K562 (cell line): ENCODE data around the gene SKAP1. TPM values are rescaled to one million over a fixed set of nuclear protein-coding genes. Genes with fewer than 3 reads are reported as not detected.

Experiments
- BRD4 ChIP-seq: fragments of 200-600 bp; sonication (generic); IDR thresholded peaks from 2 replicates; pipeline ENCODE4 v1.6.1; 2017; ENCODE audit warnings: inconsistent platforms
- EP400 ChIP-seq: fragments of 450-650 bp; IDR thresholded peaks from 2 replicates; pipeline ENCODE4 v1.6.1; 2017; ENCODE audit warnings: antibody characterized with exemption, mild to moderate bottlenecking, moderate library complexity
- FIP1L1 ChIP-seq: fragments of 200-400 bp; formaldehyde crosslinking; IDR thresholded peaks from 2 replicates; pipeline ENCODE4 v1.6.1; 2018; ENCODE audit warnings: mild to moderate bottlenecking, low read depth, low read length; ENCODE audit not compliant: poor library complexity, severe bottlenecking
- L3MBTL2 ChIP-seq: fragments of 450-650 bp; IDR thresholded peaks from 2 replicates; pipeline ENCODE4 v1.6.1; 2016; ENCODE audit warnings: mild to moderate bottlenecking, moderate library complexity
- NEUROD1 ChIP-seq: fragments of 150-350 bp; IDR thresholded peaks from 2 replicates; pipeline ENCODE4 v1.6.1; 2014; ENCODE audit warnings: borderline replicate concordance, low read length, low read depth; ENCODE audit not compliant: partially characterized antibody
- NRF1 ChIP-seq, 2 experiments: fragments of 450-650 bp; IDR thresholded peaks in 1 of 2; conservative IDR thresholded peaks in 1 of 2; 2 replicates each; pipeline ENCODE4 v1.6.1; 2014; ENCODE audit warnings: mild to moderate bottlenecking in 2 of 2
- RB1 ChIP-seq: fragments of 450-650 bp; IDR thresholded peaks from 2 replicates; pipeline ENCODE4 v1.6.1; 2017; ENCODE audit warnings: low read depth, mild to moderate bottlenecking
- RBFOX2 ChIP-seq: fragments of 200-400 bp; formaldehyde crosslinking; IDR thresholded peaks from 2 replicates; pipeline ENCODE4 v1.6.1; 2017; ENCODE audit warnings: low read depth, mild to moderate bottlenecking, low read length, moderate library complexity
- RNF2 ChIP-seq: sonication (generic); IDR thresholded peaks from 2 replicates; pipeline ENCODE4 v1.6.1; 2016
- SIN3B ChIP-seq: fragments of 450-650 bp; IDR thresholded peaks from 2 replicates; pipeline ENCODE4 v1.6.1; 2017; ENCODE audit warnings: low read depth, mild to moderate bottlenecking, moderate library complexity
- SMARCA4 ChIP-seq: fragments of 450-650 bp; IDR thresholded peaks from 2 replicates; pipeline ENCODE4 v1.6.1; 2016
- SREBF1 ChIP-seq: fragments of 150-350 bp; IDR thresholded peaks from 2 replicates; pipeline ENCODE4 v1.6.1; 2014; ENCODE audit warnings: antibody characterized with exemption, low read depth, low read length, borderline replicate concordance
- SRSF7 ChIP-seq: fragments of 200-400 bp; formaldehyde crosslinking; optimal IDR thresholded peaks from 2 replicates; pipeline ENCODE3; 2017; ENCODE audit warnings: mild to moderate bottlenecking, low read depth, low read length
- SUPT5H ChIP-seq: fragments of 450-650 bp; IDR thresholded peaks from 2 replicates; pipeline ENCODE4 v1.6.1; 2016
- TCF7 ChIP-seq: sonication (generic); IDR thresholded peaks from 2 replicates; pipeline ENCODE4 v1.6.1; 2016; ENCODE audit warnings: antibody characterized with exemption, borderline replicate concordance
- YBX1 ChIP-seq: fragments of 450-650 bp; IDR thresholded peaks from 2 replicates; pipeline ENCODE4 v1.7.1; 2016; ENCODE audit warnings: mild to moderate bottlenecking
- ZNF583 ChIP-seq: fragments of 250-450 bp; sonication (Bioruptor Pico); IDR thresholded peaks from 2 replicates; pipeline ENCODE4 v1.4.0; 2020
- polyA plus RNA-seq, 8 experiments: library from polyadenylated mRNA; depleted of rRNA in 4 of 8; stranded (reverse) in 5 of 8; unstranded in 3 of 8; fragments of >200 nt; fragmentation: Nextera tagmentation in 2 of 8; fragmentation: Illumina TruSeq in 1 of 8; extraction: Ambion mirVana in 2 of 8; extraction: Trizol in 1 of 8; gene quantifications; 2 replicates each; pipeline versions ENCODE4 v1.2.1 to v1.2.3, GENCODE V29; 2011 to 2014; ENCODE audit warnings: inconsistent platforms in 1 of 8, missing spikeins in 1 of 8
- total RNA-seq, 7 experiments: library from RNA; depleted of rRNA in 6 of 7; stranded (reverse); fragments of >200 nt in 6 of 7; fragmentation: Illumina TruSeq in 2 of 7; extraction: Trizol in 2 of 7; gene quantifications; 2 replicates each; pipeline versions ENCODE4 v1.2.1 to v1.2.3, GENCODE V29; 2011 to 2021; ENCODE audit warnings: low replicate concordance in 1 of 7
- TF ChIP-seq, protein P1 (sequence below): sonication (generic); formaldehyde crosslinking; IDR thresholded peaks from 2 replicates; pipeline ENCODE4 v1.9.0; 2022; ENCODE audit warnings: mild to moderate bottlenecking, missing genetic modification reagents
- TF ChIP-seq, protein P2 (sequence below): sonication (generic); formaldehyde crosslinking; IDR thresholded peaks from 2 replicates; pipeline ENCODE4 v1.8.1; 2023; ENCODE audit warnings: missing genetic modification reagents, mild to moderate bottlenecking, borderline replicate concordance
- TF ChIP-seq, protein P3 (sequence below): IDR thresholded peaks from 2 replicates; pipeline ENCODE4 v1.6.1; 2016; ENCODE audit warnings: missing genetic modification characterization, missing compliant biosample characterization
- TF ChIP-seq, protein P4 (sequence below): fragments of 450-650 bp; IDR thresholded peaks from 2 replicates; pipeline ENCODE4 v1.6.1; 2016
- TF ChIP-seq, protein P5 (sequence below): fragments of 250-450 bp; sonication (Bioruptor Pico); IDR thresholded peaks from 2 replicates; pipeline ENCODE4 v1.9.0; 2021; ENCODE audit warnings: mild to moderate bottlenecking

The SKAP1 gene
- total and polyA plus RNA-seq, 9 of the 15 experiments (the other 6 are each of a cell fraction or from before 2014, with no cell fraction given) = 0.06 to 0.80 (median 0.10) TPM; not detected in 4

DNA sequence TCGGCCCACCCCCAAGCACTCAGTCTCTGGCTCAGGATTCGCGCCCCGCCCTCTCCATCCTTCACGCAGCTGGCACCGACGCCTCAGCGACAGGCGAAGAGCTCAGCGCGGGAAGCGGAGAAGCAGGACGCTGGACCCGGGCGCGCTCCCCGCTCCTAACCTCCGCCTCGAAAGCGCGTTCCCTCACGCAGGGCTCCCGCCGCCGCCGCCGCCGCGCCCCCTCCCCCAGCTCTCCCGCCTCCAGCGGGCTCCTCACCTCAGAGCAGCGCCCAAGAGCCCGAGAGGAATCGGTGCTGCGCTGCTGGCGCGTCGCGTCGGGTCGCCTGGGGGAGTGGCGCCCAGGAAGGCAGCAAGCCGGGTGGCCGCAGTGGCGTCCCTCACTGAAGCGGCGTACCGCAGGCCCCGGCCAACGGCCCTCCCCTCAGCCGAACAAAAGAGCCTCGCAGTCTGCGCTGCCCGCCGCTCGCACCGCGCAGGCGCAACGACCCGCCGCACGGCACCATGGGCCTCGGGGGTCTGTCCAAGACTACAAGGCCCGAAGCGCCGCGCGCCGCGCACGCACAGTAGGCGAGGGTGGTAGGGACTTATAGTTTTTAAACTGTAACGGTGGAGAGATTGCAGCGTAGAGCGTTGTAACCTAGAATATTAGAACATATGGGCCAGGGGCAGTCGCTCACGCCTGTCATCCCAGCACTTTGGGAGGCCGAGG, 328.8 kb downstream of the SKAP1 start, which contains the start of gene CBX1 (continued):
- TF ChIP-seq, protein P1, sequence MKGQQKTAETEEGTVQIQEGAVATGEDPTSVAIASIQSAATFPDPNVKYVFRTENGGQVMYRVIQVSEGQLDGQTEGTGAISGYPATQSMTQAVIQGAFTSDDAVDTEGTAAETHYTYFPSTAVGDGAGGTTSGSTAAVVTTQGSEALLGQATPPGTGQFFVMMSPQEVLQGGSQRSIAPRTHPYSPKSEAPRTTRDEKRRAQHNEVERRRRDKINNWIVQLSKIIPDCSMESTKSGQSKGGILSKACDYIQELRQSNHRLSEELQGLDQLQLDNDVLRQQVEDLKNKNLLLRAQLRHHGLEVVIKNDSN = no peak
- TF ChIP-seq, protein P2, sequence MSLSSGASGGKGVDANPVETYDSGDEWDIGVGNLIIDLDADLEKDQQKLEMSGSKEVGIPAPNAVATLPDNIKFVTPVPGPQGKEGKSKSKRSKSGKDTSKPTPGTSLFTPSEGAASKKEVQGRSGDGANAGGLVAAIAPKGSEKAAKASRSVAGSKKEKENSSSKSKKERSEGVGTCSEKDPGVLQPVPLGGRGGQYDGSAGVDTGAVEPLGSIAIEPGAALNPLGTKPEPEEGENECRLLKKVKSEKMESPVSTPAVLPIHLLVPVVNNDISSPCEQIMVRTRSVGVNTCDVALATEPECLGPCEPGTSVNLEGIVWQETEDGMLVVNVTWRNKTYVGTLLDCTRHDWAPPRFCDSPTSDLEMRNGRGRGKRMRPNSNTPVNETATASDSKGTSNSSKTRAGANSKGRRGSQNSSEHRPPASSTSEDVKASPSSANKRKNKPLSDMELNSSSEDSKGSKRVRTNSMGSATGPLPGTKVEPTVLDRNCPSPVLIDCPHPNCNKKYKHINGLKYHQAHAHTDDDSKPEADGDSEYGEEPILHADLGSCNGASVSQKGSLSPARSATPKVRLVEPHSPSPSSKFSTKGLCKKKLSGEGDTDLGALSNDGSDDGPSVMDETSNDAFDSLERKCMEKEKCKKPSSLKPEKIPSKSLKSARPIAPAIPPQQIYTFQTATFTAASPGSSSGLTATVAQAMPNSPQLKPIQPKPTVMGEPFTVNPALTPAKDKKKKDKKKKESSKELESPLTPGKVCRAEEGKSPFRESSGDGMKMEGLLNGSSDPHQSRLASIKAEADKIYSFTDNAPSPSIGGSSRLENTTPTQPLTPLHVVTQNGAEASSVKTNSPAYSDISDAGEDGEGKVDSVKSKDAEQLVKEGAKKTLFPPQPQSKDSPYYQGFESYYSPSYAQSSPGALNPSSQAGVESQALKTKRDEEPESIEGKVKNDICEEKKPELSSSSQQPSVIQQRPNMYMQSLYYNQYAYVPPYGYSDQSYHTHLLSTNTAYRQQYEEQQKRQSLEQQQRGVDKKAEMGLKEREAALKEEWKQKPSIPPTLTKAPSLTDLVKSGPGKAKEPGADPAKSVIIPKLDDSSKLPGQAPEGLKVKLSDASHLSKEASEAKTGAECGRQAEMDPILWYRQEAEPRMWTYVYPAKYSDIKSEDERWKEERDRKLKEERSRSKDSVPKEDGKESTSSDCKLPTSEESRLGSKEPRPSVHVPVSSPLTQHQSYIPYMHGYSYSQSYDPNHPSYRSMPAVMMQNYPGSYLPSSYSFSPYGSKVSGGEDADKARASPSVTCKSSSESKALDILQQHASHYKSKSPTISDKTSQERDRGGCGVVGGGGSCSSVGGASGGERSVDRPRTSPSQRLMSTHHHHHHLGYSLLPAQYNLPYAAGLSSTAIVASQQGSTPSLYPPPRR (CRISPR knock-in tag) = peak; percentile 95
- TF ChIP-seq, protein P3, sequence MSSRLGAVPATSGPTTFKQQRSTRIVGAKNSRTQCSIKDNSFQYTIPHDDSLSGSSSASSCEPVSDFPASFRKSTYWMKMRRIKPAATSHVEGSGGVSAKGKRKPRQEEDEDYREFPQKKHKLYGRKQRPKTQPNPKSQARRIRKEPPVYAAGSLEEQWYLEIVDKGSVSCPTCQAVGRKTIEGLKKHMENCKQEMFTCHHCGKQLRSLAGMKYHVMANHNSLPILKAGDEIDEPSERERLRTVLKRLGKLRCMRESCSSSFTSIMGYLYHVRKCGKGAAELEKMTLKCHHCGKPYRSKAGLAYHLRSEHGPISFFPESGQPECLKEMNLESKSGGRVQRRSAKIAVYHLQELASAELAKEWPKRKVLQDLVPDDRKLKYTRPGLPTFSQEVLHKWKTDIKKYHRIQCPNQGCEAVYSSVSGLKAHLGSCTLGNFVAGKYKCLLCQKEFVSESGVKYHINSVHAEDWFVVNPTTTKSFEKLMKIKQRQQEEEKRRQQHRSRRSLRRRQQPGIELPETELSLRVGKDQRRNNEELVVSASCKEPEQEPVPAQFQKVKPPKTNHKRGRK = no peak
- TF ChIP-seq NRF1 (conservative IDR thresholded peaks at IDR 0.05 in 1 of 2, IDR thresholded peaks at IDR 0.05 in 1 of 2) (peak; percentile 99), SUPT5H (peak; percentile 58; the same call in 1 of the 2 replicates), RNF2 (0 out of 2 replicates have a peak, but pooled peaks have one; percentile 51), YBX1 (no peak), SIN3B (no peak), TCF7 (no peak), EP400 (peak; percentile 68), NEUROD1 (no peak), RBFOX2 (peak; percentile 92), RB1 (peak; percentile 80), FIP1L1 (peak; percentile 49), ZNF583 (CRISPR knock-in tag) (no peak), SRSF7 (no peak), L3MBTL2 (peak; percentile 81), BRD4 (no peak), SREBF1 (no peak), SMARCA4 (no peak)
- TF ChIP-seq, protein P4, sequence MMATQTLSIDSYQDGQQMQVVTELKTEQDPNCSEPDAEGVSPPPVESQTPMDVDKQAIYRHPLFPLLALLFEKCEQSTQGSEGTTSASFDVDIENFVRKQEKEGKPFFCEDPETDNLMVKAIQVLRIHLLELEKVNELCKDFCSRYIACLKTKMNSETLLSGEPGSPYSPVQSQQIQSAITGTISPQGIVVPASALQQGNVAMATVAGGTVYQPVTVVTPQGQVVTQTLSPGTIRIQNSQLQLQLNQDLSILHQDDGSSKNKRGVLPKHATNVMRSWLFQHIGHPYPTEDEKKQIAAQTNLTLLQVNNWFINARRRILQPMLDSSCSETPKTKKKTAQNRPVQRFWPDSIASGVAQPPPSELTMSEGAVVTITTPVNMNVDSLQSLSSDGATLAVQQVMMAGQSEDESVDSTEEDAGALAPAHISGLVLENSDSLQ = peak; percentile 35; the same call in 1 of the 2 replicates
- TF ChIP-seq, protein P5, sequence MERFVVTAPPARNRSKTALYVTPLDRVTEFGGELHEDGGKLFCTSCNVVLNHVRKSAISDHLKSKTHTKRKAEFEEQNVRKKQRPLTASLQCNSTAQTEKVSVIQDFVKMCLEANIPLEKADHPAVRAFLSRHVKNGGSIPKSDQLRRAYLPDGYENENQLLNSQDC (CRISPR knock-in tag) = 0 out of 2 replicates have a peak, but pooled peaks have one; percentile 57
